Type B pancreatic cell (in vitro differentiated cells): ENCODE data around the gene GHR. TPM values are rescaled to one million over a fixed set of nuclear protein-coding genes. Genes with fewer than 3 reads are reported as not detected.

Experiments
- DNase-seq: peaks from one replicate; pipeline ENCODE4 v3.0.0; 2021; ENCODE audit warnings: mixed read lengths; ENCODE audit not compliant: unreplicated experiment; ENCODE audit errors: extremely low spot score
- H3K27ac Mint-ChIP-seq: 2 replicates; pipeline ENCODE4 v1.8.0; 2021; ENCODE audit warnings: mild to moderate bottlenecking, mixed read lengths
- H3K27me3 Mint-ChIP-seq: 2 replicates; pipeline ENCODE4 v1.8.0; 2021; ENCODE audit warnings: mixed read lengths
- H3K36me3 Mint-ChIP-seq: 2 replicates; pipeline ENCODE4 v1.8.0; 2021; ENCODE audit warnings: mixed read lengths
- H3K4me1 Mint-ChIP-seq: one replicate; pipeline ENCODE4 v1.8.0; 2021; ENCODE audit warnings: mixed read lengths; ENCODE audit not compliant: unreplicated experiment
- H3K4me3 Mint-ChIP-seq: 2 replicates; pipeline ENCODE4 v1.8.0; 2021; ENCODE audit warnings: mild to moderate bottlenecking, mixed read lengths
- H3K9me3 Mint-ChIP-seq: 2 replicates; pipeline ENCODE4 v1.8.0; 2021; ENCODE audit warnings: mixed read lengths
- CTCF ChIP-seq: fragments of 200-600 bp; sonication (generic); conservative IDR thresholded peaks from 2 replicates; pipeline ENCODE4 v1.5.0; 2021; ENCODE audit warnings: antibody characterized with exemption, mild to moderate bottlenecking
- total RNA-seq: library from RNA; stranded (reverse); gene quantifications from 2 replicates; pipeline ENCODE4 v1.2.1, GENCODE V29; 2021; ENCODE audit warnings: low replicate concordance

Gene GHR
- total RNA-seq, 1 donor from 2014 or later: 2.6 TPM

DNA sequence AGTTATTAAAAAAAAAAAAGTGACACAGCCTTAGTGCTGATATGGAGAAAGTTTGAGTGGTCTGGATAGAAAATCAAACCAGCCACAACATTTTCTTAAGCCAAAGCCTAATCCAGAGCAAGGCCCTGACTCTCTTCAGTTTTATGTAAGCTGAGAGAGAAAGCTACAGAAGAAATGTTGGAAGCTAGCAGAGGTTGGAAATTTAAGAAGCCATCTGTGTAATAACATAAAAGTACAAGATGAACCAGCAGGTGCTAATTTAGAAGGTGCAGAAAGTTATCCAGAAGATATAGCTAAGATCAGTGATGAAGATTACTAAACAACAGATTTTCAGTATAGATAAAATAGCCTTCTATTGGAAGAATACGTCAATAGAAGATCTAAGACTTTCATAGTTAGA is 102.9 kb downstream of the GHR start:
- Mint-ChIP-seq H3K9me3 (peaks cover 6% of the 10 kb centered on the region), H3K27me3 (no peaks in the 10 kb centered on the region), H3K4me1 (no peaks in the 10 kb centered on the region), H3K36me3 (no peaks in the 10 kb centered on the region), H3K27ac (no peak overlapping the region), H3K4me3 (no peak overlapping the region)
- no peak for TF ChIP-seq CTCF
- no peak for DNase-seq

DNA sequence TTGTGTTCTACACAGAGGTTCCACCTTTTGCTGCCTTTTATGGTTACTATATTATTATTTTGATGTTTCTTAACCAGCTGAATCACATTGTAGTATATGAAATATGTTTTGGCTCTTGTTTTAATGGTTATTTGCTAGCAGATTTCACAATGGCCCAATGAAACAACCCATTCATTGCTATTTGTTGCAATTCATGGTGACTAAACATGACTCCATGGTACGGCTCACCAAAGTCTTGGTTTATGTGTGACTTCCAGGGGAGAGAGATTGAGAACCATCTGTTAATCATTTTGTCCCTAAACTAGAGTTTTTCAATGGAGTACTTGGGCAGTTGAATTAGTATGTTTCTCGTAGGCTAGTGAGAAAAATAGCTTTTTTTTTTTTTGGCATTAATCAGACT is 108.4 kb downstream of the GHR start:
- Mint-ChIP-seq H3K36me3 (no peaks in the 10 kb centered on the region), H3K27me3 (no peaks in the 10 kb centered on the region), H3K27ac (no peak overlapping the region), H3K9me3 (no peaks in the 10 kb centered on the region), H3K4me3 (no peak overlapping the region), H3K4me1 (no peaks in the 10 kb centered on the region)
- TF ChIP-seq CTCF: no peak
- DNase-seq: no peak

GRCh38 chr5:42542106-42542505 is 118.9 kb downstream of the GHR start:
- Mint-ChIP-seq H3K4me1 (no peaks in the 10 kb centered on the region), H3K27ac (no peak overlapping the region), H3K9me3 (no peaks in the 10 kb centered on the region), H3K36me3 (no peaks in the 10 kb centered on the region), H3K4me3 (no peak overlapping the region), H3K27me3 (no peaks in the 10 kb centered on the region)
- DNase-seq: no peak
- no peak for TF ChIP-seq CTCF

- Mint-ChIP-seq H3K4me3 (no peak overlapping the region), H3K9me3 (no peaks in the 10 kb centered on the region), H3K4me1 (no peaks in the 10 kb centered on the region), H3K27ac (no peak overlapping the region), H3K27me3 (no peaks in the 10 kb centered on the region), H3K36me3 (no peaks in the 10 kb centered on the region)
- TF ChIP-seq CTCF: no peak
- DNase-seq: no peak
Observed at GRCh38 chr5:42543774-42544173, 120.5 kb downstream of the GHR start.

DNA sequence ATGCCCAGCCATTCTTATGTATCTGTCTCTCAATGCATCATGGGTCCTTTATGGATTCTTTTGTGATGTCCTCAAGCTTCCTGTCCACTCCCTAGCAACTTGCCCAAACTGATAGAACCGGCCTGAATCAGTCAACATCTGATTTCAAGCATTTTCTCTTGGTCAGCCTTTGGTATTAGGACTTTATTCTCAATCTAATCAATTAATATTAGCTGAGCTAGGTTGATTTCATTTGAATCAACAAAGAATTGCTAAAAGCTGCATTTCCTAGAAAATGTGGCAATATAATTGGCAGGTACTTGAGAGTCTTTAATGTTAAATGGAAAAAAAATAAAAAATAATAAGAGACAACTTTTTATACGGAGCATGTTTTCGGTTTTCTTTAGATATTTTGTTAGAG is 121.8 kb downstream of the GHR start:
- no peak overlapping the region for H3K27ac Mint-ChIP-seq
- H3K27me3 Mint-ChIP-seq: no peaks in the 10 kb centered on the region
- no peaks in the 10 kb centered on the region for H3K4me1 Mint-ChIP-seq
- H3K36me3 Mint-ChIP-seq: no peaks in the 10 kb centered on the region
- no peak for TF ChIP-seq CTCF
- no peak overlapping the region for H3K4me3 Mint-ChIP-seq
- DNase-seq: no peak
- H3K9me3 Mint-ChIP-seq: no peaks in the 10 kb centered on the region

DNA sequence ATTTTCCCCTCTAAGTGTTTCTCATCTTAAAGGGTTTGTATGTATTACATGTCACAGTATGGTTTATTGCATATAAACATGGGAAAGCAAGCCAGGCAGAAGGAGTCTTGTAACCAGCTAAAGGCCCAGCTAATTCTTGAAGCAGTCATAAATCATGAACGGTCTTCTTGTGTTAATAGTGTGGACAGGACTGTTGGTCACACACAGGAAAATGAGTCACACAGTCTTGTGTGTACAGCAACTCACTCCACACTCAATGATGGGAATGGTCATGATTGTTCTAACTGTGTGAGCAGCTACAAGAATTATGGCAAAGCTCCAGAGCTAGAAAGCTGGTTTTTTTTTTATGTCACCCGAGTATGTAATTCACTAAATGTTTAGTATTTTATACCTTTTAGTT is 123.9 kb downstream of the GHR start:
- Mint-ChIP-seq H3K4me1 (no peaks in the 10 kb centered on the region), H3K36me3 (no peaks in the 10 kb centered on the region), H3K27me3 (no peaks in the 10 kb centered on the region), H3K4me3 (no peak overlapping the region), H3K27ac (no peak overlapping the region), H3K9me3 (no peaks in the 10 kb centered on the region)
- no peak for DNase-seq
- no peak for TF ChIP-seq CTCF
